HG03196 (cell line): ENCODE measurements around the gene NUP188.
"Not testable (repeated sequence)": the region's sequence is repeated elsewhere in the genome, so short reads cannot be mapped to it uniquely, and the experiment has no call there.

Source experiments
- ATAC-seq: cut with Tn5 transposase; IDR thresholded peaks from one replicate; pipeline ENCODE4 v1.9.1; 2021; ENCODE audit not compliant: unreplicated experiment

NUP188 gene

GRCh38 chr9:129026442-129027223, 79.1 kb downstream of the NUP188 start:
- no peak for ATAC-seq

GRCh38 chr9:129027224-129027684, 79.8 kb downstream of the NUP188 start:
- ATAC-seq, result no peak

GRCh38 chr9:129027685-129028191, 80.2 kb downstream of the NUP188 start:
- ATAC-seq, result peak; percentile 29

- ATAC-seq, result peak; percentile 86
Measured at GRCh38 chr9:129028192-129028966, 80.9 kb downstream of the NUP188 start, which contains the start of gene SH3GLB2. SH3GLB2 (minus strand) TSS chr9:129028331; CDS start chr9:129028154, 177 bp downstream.

- no peak for ATAC-seq
Measured at GRCh38 chr9:129030191-129030590, 82.7 kb downstream of the NUP188 start.

- no peak for ATAC-seq
Measured at GRCh38 chr9:129031514-129031913, 84.0 kb downstream of the NUP188 start.

- no peak for ATAC-seq
Measured at GRCh38 chr9:129032541-129033159, 85.2 kb downstream of the NUP188 start.

- no peak for ATAC-seq
Measured at GRCh38 chr9:129033216-129033615, 85.7 kb downstream of the NUP188 start.

GRCh38 chr9:129035838-129036237, 88.3 kb downstream of the NUP188 start:
- not testable (repeated sequence) for ATAC-seq

- peak; percentile 91 for ATAC-seq
Measured at GRCh38 chr9:129036241-129036922, 88.9 kb downstream of the NUP188 start, which contains the start of gene MIGA2. MIGA2 (plus strand) TSS chr9:129036626; CDS start chr9:129040595, 3,969 bp downstream.

GRCh38 chr9:129036923-129037766, 89.6 kb downstream of the NUP188 start:
- ATAC-seq, result no peak

- no peak for ATAC-seq
Measured at GRCh38 chr9:129037767-129038098, 90.2 kb downstream of the NUP188 start.

- no peak for ATAC-seq
Measured at GRCh38 chr9:129038109-129038852, 90.8 kb downstream of the NUP188 start.

- no peak for ATAC-seq
Measured at GRCh38 chr9:129040113-129040643, 92.7 kb downstream of the NUP188 start.

- no peak for ATAC-seq
Measured at GRCh38 chr9:129042016-129042415, 94.5 kb downstream of the NUP188 start.

GRCh38 chr9:129052592-129052991, 105.1 kb downstream of the NUP188 start:
- no peak for ATAC-seq

GRCh38 chr9:129053020-129053419, 105.5 kb downstream of the NUP188 start:
- ATAC-seq, result no peak

- no peak for ATAC-seq
Measured at GRCh38 chr9:129054163-129054851, 106.8 kb downstream of the NUP188 start.
